ENCODE results near the gene GRB14.

GRB14 gene

DNA sequence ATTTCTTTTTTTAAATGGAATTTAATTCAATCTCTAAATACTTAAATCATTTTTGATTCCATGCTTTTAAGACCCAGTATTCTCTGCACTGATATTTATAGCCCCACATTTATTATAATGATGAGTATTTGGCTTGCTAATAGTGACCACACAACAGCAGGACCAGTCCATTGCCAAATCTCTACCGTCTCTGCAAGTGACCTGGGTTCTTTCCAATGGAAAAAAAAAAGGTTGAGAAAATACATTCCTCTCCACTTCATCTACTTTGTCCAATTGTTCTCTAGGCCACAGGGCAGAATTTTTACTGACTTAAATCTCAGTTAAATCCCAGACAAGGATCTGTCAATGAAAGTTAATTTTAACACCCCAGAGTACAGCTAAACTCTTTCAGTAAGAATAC, 20.5 kb downstream of the GRB14 start:
- H4K20me1 ChIP-seq (ENCODE audit: insufficient read depth) = no peaks in the 10 kb centered on the region
- H3K79me2 ChIP-seq (ENCODE audit: insufficient read depth, low read depth) = no peaks in the 10 kb centered on the region
- no peak overlapping the region for H3K27ac ChIP-seq
- no peaks in the 10 kb centered on the region for H3K36me3 ChIP-seq (ENCODE audit: insufficient read depth)
- TF ChIP-seq, protein P1, sequence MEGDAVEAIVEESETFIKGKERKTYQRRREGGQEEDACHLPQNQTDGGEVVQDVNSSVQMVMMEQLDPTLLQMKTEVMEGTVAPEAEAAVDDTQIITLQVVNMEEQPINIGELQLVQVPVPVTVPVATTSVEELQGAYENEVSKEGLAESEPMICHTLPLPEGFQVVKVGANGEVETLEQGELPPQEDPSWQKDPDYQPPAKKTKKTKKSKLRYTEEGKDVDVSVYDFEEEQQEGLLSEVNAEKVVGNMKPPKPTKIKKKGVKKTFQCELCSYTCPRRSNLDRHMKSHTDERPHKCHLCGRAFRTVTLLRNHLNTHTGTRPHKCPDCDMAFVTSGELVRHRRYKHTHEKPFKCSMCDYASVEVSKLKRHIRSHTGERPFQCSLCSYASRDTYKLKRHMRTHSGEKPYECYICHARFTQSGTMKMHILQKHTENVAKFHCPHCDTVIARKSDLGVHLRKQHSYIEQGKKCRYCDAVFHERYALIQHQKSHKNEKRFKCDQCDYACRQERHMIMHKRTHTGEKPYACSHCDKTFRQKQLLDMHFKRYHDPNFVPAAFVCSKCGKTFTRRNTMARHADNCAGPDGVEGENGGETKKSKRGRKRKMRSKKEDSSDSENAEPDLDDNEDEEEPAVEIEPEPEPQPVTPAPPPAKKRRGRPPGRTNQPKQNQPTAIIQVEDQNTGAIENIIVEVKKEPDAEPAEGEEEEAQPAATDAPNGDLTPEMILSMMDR (conservative IDR thresholded peaks at IDR 0.05; ENCODE audit: low read depth, low read length) = no peak
- H3K4me2 ChIP-seq = no peak overlapping the region
- H2AFZ ChIP-seq (ENCODE audit: low read depth) = no peak overlapping the region
- no peak overlapping the region for H3K9ac ChIP-seq
- H3K4me3 ChIP-seq (IDR thresholded peaks at IDR 0.05; ENCODE audit: insufficient read depth, low read depth, low read length) = no peak overlapping the region
- no peaks in the 10 kb centered on the region for H3K4me1 ChIP-seq (ENCODE audit: low read depth, poor library complexity, severe bottlenecking)
- H3K27me3 ChIP-seq (ENCODE audit: insufficient read depth, low read depth) = no peaks in the 10 kb centered on the region

DNA sequence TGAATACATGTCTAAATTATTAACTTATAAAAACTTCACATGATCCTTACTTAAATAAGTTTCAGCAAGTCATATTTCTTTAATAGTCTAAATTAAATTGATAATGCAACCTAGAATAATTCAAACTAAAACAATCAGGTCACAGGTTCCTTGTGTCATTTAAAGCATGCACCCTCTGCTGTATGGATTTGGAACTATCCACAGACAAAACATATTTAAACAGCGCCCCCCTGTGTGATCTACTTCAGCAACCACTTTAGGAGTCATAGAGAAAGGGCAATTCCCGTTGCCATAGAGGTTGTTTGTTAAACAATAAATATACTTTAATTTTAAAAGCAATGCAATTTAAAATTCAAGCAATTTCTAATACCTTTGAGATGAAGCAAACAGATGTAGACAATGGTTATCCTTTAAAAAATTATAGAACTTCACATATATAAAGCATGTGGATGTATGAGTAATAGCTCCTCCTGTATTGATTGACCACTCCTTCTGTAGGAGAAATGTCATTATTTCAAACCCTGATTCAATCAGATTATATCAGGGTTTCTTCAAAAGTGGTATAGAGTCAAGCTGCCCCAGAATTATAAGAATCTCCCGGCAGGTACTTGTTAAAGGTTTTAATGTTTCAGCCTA, 21.2 kb downstream of the GRB14 start:
- no peaks in the 10 kb centered on the region for H4K20me1 ChIP-seq (ENCODE audit: insufficient read depth)
- no peak overlapping the region for H3K4me3 ChIP-seq (IDR thresholded peaks at IDR 0.05; ENCODE audit: insufficient read depth, low read depth, low read length)

DNA sequence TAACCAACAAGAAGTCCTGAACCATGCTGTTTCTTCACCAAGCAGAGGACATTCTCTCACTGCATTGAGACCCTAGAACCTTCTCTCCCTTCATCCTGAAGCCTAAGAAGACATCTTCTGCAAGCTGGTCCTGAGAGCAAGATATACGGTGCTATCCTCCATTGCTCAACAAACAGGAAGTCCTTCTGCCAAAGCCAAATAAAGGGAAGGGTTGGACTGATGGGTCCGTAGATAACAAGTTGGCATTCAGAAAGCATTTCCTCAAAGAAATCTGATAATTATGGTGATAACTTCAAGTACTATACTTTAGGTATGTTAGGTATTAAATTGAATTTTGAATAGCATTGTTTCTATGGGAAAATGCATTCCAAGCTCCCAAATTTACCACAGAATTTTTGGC, 23.3 kb downstream of the GRB14 start:
- Histone ChIP-seq H3K4me2 (no peak overlapping the region), H3K4me1 (ENCODE audit: low read depth, poor library complexity, severe bottlenecking) (no peaks in the 10 kb centered on the region)
- TF ChIP-seq, protein P1 (conservative IDR thresholded peaks at IDR 0.05; ENCODE audit: low read depth, low read length) = no peak

More for the DNA sequence above, 21.2 kb downstream of the GRB14 start:
- Histone ChIP-seq H3K4me1 (ENCODE audit: low read depth, poor library complexity, severe bottlenecking) (no peaks in the 10 kb centered on the region), H3K79me2 (ENCODE audit: insufficient read depth, low read depth) (no peaks in the 10 kb centered on the region), H2AFZ (ENCODE audit: low read depth) (no peak overlapping the region), H3K27me3 (ENCODE audit: insufficient read depth, low read depth) (no peaks in the 10 kb centered on the region), H3K4me2 (no peak overlapping the region), H3K36me3 (ENCODE audit: insufficient read depth) (no peaks in the 10 kb centered on the region), H3K9ac (no peak overlapping the region), H3K27ac (peak overlapping the region; percentile 38; the same call in 1 of the 2 replicates)
- TF ChIP-seq, protein P1 (conservative IDR thresholded peaks at IDR 0.05; ENCODE audit: low read depth, low read length) = peak; percentile 91

DNA sequence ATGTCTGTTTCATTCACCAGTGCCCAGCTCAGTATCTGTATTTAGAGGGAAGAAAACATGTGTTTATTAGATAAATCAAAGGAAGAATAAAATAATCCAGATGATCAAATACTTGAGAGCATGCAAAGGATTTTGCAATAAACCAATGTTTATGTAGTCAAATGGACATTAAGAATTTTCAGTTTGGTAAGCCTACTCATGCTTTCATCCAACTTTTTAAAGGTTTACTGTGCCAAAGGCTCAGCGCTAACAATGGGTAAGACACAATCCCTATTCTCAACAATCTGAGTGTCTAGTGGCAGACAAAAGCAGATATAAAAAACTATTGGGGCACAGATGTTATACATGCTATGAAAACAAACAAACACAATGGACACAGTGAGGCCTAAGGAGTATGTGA, 26.3 kb downstream of the GRB14 start:
- Histone ChIP-seq H3K79me2 (ENCODE audit: insufficient read depth, low read depth) (no peaks in the 10 kb centered on the region), H3K4me2 (no peak overlapping the region), H3K4me3 (IDR thresholded peaks at IDR 0.05; ENCODE audit: insufficient read depth, low read depth, low read length) (no peak overlapping the region), H3K27me3 (ENCODE audit: insufficient read depth, low read depth) (no peaks in the 10 kb centered on the region), H3K4me1 (ENCODE audit: low read depth, poor library complexity, severe bottlenecking) (no peaks in the 10 kb centered on the region), H4K20me1 (ENCODE audit: insufficient read depth) (no peaks in the 10 kb centered on the region), H3K36me3 (ENCODE audit: insufficient read depth) (no peaks in the 10 kb centered on the region), H2AFZ (ENCODE audit: low read depth) (no peak overlapping the region), H3K27ac (no peak overlapping the region), H3K9ac (no peak overlapping the region)
- TF ChIP-seq, protein P1 (conservative IDR thresholded peaks at IDR 0.05; ENCODE audit: low read depth, low read length) = no peak

More for the DNA sequence above, 23.3 kb downstream of the GRB14 start:
- H3K36me3 ChIP-seq (ENCODE audit: insufficient read depth) = no peaks in the 10 kb centered on the region
- no peak overlapping the region for H3K9ac ChIP-seq
- H3K27ac ChIP-seq = no peak overlapping the region
- H3K79me2 ChIP-seq (ENCODE audit: insufficient read depth, low read depth) = no peaks in the 10 kb centered on the region
- H2AFZ ChIP-seq (ENCODE audit: low read depth) = no peak overlapping the region
- H3K4me3 ChIP-seq (IDR thresholded peaks at IDR 0.05; ENCODE audit: insufficient read depth, low read depth, low read length) = no peak overlapping the region
- no peaks in the 10 kb centered on the region for H4K20me1 ChIP-seq (ENCODE audit: insufficient read depth)
- H3K27me3 ChIP-seq (ENCODE audit: insufficient read depth, low read depth) = no peaks in the 10 kb centered on the region
